Gastroesophageal sphincter (tissue), 3 donors: ENCODE data around the gene CDC45.

ENCODE experiments used
- CTCF ChIP-seq, 4 experiments: fragments of 200-600 bp in 2 of 4; fragments of 450-650 bp in 2 of 4; sonication (generic) in 1 of 4; IDR thresholded peaks; one replicate each; pipeline ENCODE4 v1.5.1; 2017 to 2019; ENCODE audit warnings: antibody characterized with exemption in 4 of 4, mild to moderate bottlenecking in 2 of 4, moderate library complexity in 2 of 4
- EP300 ChIP-seq: sonication (generic); formaldehyde crosslinking; IDR thresholded peaks from one replicate; pipeline ENCODE4 v1.6.1; 2017; ENCODE audit warnings: antibody characterized with exemption, mild to moderate bottlenecking
- POLR2A ChIP-seq, 2 donors: fragments of 450-650 bp; IDR thresholded peaks; one replicate each; pipeline ENCODE4 v1.6.1; 2017; ENCODE audit warnings: antibody characterized with exemption in 2 of 2, mild to moderate bottlenecking in 2 of 2, moderate library complexity in 1 of 2
- POLR2AphosphoS5 ChIP-seq: sonication (generic); formaldehyde crosslinking; IDR thresholded peaks from one replicate; pipeline ENCODE4 v1.6.1; 2017; ENCODE audit warnings: antibody characterized with exemption

GRCh38 chr22:19520007-19520406 is 40.3 kb downstream of the CDC45 start:
- TF ChIP-seq CTCF (IDR thresholded peaks at IDR 0.05) = no peak
- TF ChIP-seq POLR2A (IDR thresholded peaks at IDR 0.05) = no peak
- TF ChIP-seq EP300 = no peak
- no peak for TF ChIP-seq POLR2AphosphoS5
